ENCODE data around the gene CYP1B1. TPM values are rescaled to one million over a fixed set of nuclear protein-coding genes. Genes with fewer than 3 reads are reported as not detected.
"Not testable (repeated sequence)": the region's sequence is repeated elsewhere in the genome, so short reads cannot be mapped to it uniquely, and the experiment has no call there.

The CYP1B1 gene
- total and polyA plus RNA-seq, 2 donors (not counting 1 experiment from before 2014, with no cell fraction given), result 43.2 to 94.1 TPM

DNA sequence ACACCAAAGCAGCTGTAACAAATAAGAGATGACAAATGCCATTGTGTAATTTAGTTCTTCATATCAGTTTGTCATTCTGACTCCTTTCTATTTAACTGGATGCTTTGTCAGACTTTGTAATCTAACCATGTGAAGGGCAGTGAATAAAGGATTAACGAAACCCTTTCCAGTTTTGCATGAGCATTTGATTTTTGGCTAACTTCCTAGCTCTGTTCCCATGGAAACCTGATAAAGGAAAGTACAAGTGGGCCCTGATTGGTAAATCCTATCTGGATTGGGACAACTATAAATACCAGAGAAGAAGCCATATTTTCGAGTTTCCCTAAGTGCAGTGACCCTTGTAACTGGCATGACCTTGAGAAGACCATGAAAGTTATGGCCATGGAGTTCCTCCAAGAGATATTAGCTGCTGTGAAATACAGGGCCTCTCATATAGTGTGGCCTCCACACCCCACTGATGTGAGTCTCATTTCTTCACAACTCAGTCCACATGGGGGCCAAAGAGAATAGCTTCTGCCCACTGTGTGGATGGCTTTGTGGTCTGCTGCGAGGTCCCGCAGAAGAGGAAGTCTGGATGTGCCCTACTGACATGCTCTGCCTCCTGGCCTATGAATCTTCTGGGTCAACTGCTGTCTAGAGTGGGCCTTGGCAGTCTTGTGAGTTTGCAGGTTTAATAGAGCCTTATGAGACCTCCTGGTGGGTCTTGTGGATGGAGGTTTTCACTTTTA lies 38.2 kb upstream of the CYP1B1 start:
- H3K79me2 ChIP-seq (ENCODE audit: control insufficient read depth, insufficient read depth, low read length), result no peaks in the 10 kb centered on the region
- H3K9me3 ChIP-seq (ENCODE audit: control insufficient read depth, insufficient read depth, low read depth, low read length), result no peaks in the 10 kb centered on the region
- H3K27me3 ChIP-seq (ENCODE audit: control insufficient read depth, insufficient read depth, low read length), result no peaks in the 10 kb centered on the region
- no peak overlapping the region for H3K27ac ChIP-seq (ENCODE audit: insufficient read depth, low read length)
- no peak for TF ChIP-seq EZH2 (IDR thresholded peaks at IDR 0.05; ENCODE audit: low read length, missing control alignments)
- TF ChIP-seq, protein P1, sequence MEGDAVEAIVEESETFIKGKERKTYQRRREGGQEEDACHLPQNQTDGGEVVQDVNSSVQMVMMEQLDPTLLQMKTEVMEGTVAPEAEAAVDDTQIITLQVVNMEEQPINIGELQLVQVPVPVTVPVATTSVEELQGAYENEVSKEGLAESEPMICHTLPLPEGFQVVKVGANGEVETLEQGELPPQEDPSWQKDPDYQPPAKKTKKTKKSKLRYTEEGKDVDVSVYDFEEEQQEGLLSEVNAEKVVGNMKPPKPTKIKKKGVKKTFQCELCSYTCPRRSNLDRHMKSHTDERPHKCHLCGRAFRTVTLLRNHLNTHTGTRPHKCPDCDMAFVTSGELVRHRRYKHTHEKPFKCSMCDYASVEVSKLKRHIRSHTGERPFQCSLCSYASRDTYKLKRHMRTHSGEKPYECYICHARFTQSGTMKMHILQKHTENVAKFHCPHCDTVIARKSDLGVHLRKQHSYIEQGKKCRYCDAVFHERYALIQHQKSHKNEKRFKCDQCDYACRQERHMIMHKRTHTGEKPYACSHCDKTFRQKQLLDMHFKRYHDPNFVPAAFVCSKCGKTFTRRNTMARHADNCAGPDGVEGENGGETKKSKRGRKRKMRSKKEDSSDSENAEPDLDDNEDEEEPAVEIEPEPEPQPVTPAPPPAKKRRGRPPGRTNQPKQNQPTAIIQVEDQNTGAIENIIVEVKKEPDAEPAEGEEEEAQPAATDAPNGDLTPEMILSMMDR (conservative IDR thresholded peaks at IDR 0.05 in 1 of 2, IDR thresholded peaks at IDR 0.05 in 1 of 2; ENCODE audit: low read depth in 1 of 2, low read length in 2 of 2), result no peak
- no peak overlapping the region for H3K4me3 ChIP-seq (replicated peaks in 1 of 4; ENCODE audit: control extremely low read depth in 1 of 4, insufficient read depth in 1 of 4, low read depth in 3 of 4, low read length in 4 of 4)
- no peaks in the 10 kb centered on the region for H4K20me1 ChIP-seq (ENCODE audit: control insufficient read depth, extremely low read depth, insufficient read depth, low read length)
- H3K4me2 ChIP-seq (ENCODE audit: extremely low read depth, insufficient read depth, low read length), result no peak overlapping the region
- H3K9ac ChIP-seq (ENCODE audit: insufficient read depth, low read length), result no peak overlapping the region
- H3K4me1 ChIP-seq (ENCODE audit: control insufficient read depth, extremely low read depth, insufficient read depth, low read length), result peaks cover 9% of the 10 kb centered on the region
- H2AFZ ChIP-seq (ENCODE audit: low read length), result no peak overlapping the region
- no peaks in the 10 kb centered on the region for H3K36me3 ChIP-seq (ENCODE audit: control insufficient read depth, insufficient read depth, low read length)
- peak; percentile 78 to 84 for DNase-seq (ENCODE audit: low read depth in 2 of 2)

DNA sequence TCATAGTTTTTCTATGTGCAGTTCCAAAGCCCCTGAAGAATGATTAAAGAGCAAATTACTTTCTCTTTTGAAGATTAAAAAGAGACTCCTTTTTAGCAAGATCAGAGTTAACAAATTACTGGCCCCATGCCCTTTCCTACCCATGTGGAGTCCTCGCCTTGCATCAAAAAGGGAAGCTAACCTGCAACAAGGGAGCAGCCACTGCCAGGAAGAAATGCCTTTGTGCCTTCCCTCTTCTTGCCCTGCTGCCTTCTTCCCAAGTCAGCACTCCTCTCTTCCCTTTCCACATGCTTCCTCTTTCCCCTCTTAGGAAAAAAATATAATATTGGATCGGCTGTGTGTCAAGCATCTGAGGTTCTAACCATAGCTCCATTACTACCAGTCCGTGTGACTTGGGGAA lies 37.1 kb upstream of the CYP1B1 start:
- H4K20me1 ChIP-seq (ENCODE audit: control insufficient read depth, extremely low read depth, insufficient read depth, low read length), result no peaks in the 10 kb centered on the region
- H3K9me3 ChIP-seq (ENCODE audit: control insufficient read depth, insufficient read depth, low read depth, low read length), result no peaks in the 10 kb centered on the region
- no peak for DNase-seq (ENCODE audit: low read depth in 2 of 2)
- peaks cover 9% of the 10 kb centered on the region for H3K4me1 ChIP-seq (ENCODE audit: control insufficient read depth, extremely low read depth, insufficient read depth, low read length)
- no peak overlapping the region for H2AFZ ChIP-seq (ENCODE audit: low read length)
- H3K27ac ChIP-seq (ENCODE audit: insufficient read depth, low read length), result no peak overlapping the region
- H3K9ac ChIP-seq (ENCODE audit: insufficient read depth, low read length), result no peak overlapping the region
- H3K36me3 ChIP-seq (ENCODE audit: control insufficient read depth, insufficient read depth, low read length), result no peaks in the 10 kb centered on the region
- no peak overlapping the region for H3K4me3 ChIP-seq (replicated peaks in 1 of 4; ENCODE audit: control extremely low read depth in 1 of 4, insufficient read depth in 1 of 4, low read depth in 3 of 4, low read length in 4 of 4)
- H3K4me2 ChIP-seq (ENCODE audit: extremely low read depth, insufficient read depth, low read length), result no peak overlapping the region
- H3K27me3 ChIP-seq (ENCODE audit: control insufficient read depth, insufficient read depth, low read length), result no peaks in the 10 kb centered on the region
- TF ChIP-seq, protein P1 (conservative IDR thresholded peaks at IDR 0.05 in 1 of 2, IDR thresholded peaks at IDR 0.05 in 1 of 2; ENCODE audit: low read depth in 1 of 2, low read length in 2 of 2), result no peak
- no peak for TF ChIP-seq EZH2 (IDR thresholded peaks at IDR 0.05; ENCODE audit: low read length, missing control alignments)
- H3K79me2 ChIP-seq (ENCODE audit: control insufficient read depth, insufficient read depth, low read length), result no peaks in the 10 kb centered on the region

DNA sequence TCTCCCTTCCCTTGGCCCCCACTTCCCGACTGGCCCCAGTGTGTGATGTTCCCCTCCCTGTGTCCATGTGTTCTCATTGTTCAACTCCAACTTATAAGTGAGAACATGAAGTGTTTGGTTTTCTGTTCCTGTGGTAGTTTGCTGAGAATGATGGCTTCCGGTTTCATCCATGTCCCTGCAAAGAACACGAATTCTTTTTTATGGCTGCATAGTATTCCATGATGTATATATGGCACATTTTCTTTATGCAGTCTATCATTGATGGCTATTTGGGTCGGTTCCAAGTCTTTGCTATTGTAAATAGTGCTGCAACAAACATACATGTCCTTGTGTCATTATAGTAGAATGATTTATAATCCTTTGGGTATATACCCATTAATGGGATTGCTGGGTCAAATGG lies 35.4 kb upstream of the CYP1B1 start:
- H3K4me2 ChIP-seq (ENCODE audit: extremely low read depth, insufficient read depth, low read length); H3K27ac ChIP-seq (ENCODE audit: insufficient read depth, low read length); H3K9me3 ChIP-seq (ENCODE audit: control insufficient read depth, insufficient read depth, low read depth, low read length); H4K20me1 ChIP-seq (ENCODE audit: control insufficient read depth, extremely low read depth, insufficient read depth, low read length); H3K79me2 ChIP-seq (ENCODE audit: control insufficient read depth, insufficient read depth, low read length); H3K36me3 ChIP-seq (ENCODE audit: control insufficient read depth, insufficient read depth, low read length); H2AFZ ChIP-seq (ENCODE audit: low read length); H3K4me3 ChIP-seq (replicated peaks in 1 of 4; ENCODE audit: control extremely low read depth in 1 of 4, insufficient read depth in 1 of 4, low read depth in 3 of 4, low read length in 4 of 4); H3K9ac ChIP-seq (ENCODE audit: insufficient read depth, low read length); DNase-seq (ENCODE audit: low read depth in 2 of 2); H3K27me3 ChIP-seq (ENCODE audit: control insufficient read depth, insufficient read depth, low read length): not testable (repeated sequence)
- H3K4me1 ChIP-seq (ENCODE audit: control insufficient read depth, extremely low read depth, insufficient read depth, low read length), result peaks cover 14% of the 10 kb centered on the region
